ENCODE results near the gene KRT85.

DNA sequence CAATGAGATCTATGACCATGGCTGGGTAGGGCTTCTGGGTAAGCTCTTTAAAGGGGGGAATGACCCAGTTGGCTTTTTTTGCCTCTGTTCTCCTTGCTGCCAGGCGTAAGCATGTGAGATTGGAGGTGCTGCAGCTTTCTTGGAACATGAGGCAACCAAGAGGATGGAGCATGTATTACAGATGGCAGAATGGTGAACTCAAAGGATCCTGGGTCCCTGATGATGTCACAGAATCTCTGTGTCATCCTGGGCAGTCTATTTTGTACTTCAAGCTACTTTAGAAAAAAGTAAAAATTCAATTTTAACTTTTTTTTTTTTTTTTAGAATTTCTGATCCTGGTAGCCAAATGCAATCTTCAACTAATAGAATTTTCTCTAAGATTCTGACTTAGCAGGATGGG is 30.9 kb upstream of the KRT85 start:
- TF ChIP-seq, protein P1, sequence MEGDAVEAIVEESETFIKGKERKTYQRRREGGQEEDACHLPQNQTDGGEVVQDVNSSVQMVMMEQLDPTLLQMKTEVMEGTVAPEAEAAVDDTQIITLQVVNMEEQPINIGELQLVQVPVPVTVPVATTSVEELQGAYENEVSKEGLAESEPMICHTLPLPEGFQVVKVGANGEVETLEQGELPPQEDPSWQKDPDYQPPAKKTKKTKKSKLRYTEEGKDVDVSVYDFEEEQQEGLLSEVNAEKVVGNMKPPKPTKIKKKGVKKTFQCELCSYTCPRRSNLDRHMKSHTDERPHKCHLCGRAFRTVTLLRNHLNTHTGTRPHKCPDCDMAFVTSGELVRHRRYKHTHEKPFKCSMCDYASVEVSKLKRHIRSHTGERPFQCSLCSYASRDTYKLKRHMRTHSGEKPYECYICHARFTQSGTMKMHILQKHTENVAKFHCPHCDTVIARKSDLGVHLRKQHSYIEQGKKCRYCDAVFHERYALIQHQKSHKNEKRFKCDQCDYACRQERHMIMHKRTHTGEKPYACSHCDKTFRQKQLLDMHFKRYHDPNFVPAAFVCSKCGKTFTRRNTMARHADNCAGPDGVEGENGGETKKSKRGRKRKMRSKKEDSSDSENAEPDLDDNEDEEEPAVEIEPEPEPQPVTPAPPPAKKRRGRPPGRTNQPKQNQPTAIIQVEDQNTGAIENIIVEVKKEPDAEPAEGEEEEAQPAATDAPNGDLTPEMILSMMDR (IDR thresholded peaks at IDR 0.05), result no peak
- no peak for TF ChIP-seq POLR2A (IDR thresholded peaks at IDR 0.05)

All from testis (tissue), 2 donors.